Naive B cell (primary cell): ENCODE results near the gene TMEM140. TPM values are rescaled to one million over a fixed set of nuclear protein-coding genes. Genes with fewer than 3 reads are reported as not detected.

Experiments used
- ATAC-seq, 2 donors: fragments of 150-1000 bp; cut with Tn5 transposase; 2 replicates each; pipeline ENCODE4 v1.10.0; 2021; ENCODE audit warnings: low read depth in 2 of 2, mild to moderate bottlenecking in 2 of 2, moderate library complexity in 2 of 2
- DNase-seq: peaks from one replicate; pipeline ENCODE4 v3.0.0; 2022
- H3K27ac Mint-ChIP-seq, 6 donors: one replicate each; pipeline ENCODE4 v1.8.0; 2020 to 2022; ENCODE audit warnings: mild to moderate bottlenecking in 6 of 6, mixed read lengths in 6 of 6, moderate library complexity in 5 of 6, inconsistent platforms in 2 of 6
- H3K27me3 Mint-ChIP-seq, 3 donors: one replicate each; pipeline ENCODE4 v1.8.0; 2021 to 2022; ENCODE audit warnings: mixed read lengths in 3 of 3, mild to moderate bottlenecking in 1 of 3
- H3K36me3 Mint-ChIP-seq, 2 donors: one replicate each; pipeline ENCODE4 v1.8.0; 2020 to 2022; ENCODE audit warnings: mixed read lengths in 2 of 2, inconsistent platforms in 1 of 2, mild to moderate bottlenecking in 1 of 2
- H3K4me1 Mint-ChIP-seq, 3 donors: one replicate each; pipeline ENCODE4 v1.8.0; 2020 to 2022; ENCODE audit warnings: mixed read lengths in 3 of 3, inconsistent platforms in 1 of 3, mild to moderate bottlenecking in 1 of 3, moderate library complexity in 1 of 3
- H3K4me3 Mint-ChIP-seq, 8 donors: one replicate each; pipeline ENCODE4 v1.8.0; 2020 to 2022; ENCODE audit warnings: mild to moderate bottlenecking in 8 of 8, mixed read lengths in 8 of 8, moderate library complexity in 8 of 8, inconsistent platforms in 2 of 8
- H3K9me3 Mint-ChIP-seq, 7 donors: one replicate each; pipeline ENCODE4 v1.8.0; 2020 to 2022; ENCODE audit warnings: mixed read lengths in 7 of 7, mild to moderate bottlenecking in 5 of 7, inconsistent platforms in 2 of 7, moderate library complexity in 1 of 7
- polyA plus RNA-seq, 6 donors: library from polyadenylated mRNA; unstranded; fragments of 300-500 nt; fragmentation: Illumina TruSeq; gene quantifications; one replicate each; pipeline ENCODE4 v1.2.3, GENCODE V29; 2021; ENCODE audit warnings: low read depth in 6 of 6

Gene TMEM140
- polyA plus RNA-seq, 6 donors from 2014 or later = 14.1 to 31.7 (median 25.2) TPM

DNA sequence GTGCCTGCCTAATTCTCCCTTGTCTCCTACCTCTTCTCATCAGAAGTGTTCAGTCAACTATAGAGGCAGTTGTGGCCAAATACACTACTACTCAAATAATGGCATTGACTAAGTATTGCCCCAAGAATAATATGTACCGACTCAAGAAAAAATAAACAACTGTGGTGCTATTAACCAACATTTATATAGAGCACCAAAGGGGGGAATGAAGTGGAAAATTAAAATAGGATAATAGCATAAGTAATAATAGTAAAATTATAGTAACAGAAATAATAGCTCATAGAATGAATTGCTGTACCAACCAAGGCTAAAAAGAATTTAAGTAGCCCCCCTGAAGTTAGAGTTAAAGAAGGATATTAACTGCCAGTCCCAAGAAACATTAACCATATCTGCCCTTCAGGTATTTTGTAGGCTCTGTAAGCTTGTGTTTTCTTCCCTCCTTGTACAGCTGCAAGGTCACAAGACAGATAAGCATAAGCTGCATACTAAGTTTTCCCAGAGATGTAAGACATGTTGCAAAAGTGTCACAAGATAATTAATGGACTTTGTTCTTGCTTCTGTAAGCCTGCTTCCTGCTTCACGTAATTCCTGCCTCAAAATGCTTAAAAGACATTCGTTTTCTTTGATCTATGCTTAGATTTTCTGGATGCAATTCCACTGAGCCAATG is 33.5 kb downstream of the TMEM140 start:
- DNase-seq = no peak
- no peak overlapping the region for H3K4me3 Mint-ChIP-seq
- H3K27ac Mint-ChIP-seq = no peak overlapping the region
- H3K36me3 Mint-ChIP-seq = peaks cover 46 to 61% of the 10 kb centered on the region in 2 donors
- peaks cover 0 to 4% (median 0%) of the 10 kb centered on the region in 3 donors for H3K4me1 Mint-ChIP-seq
- H3K27me3 Mint-ChIP-seq = no peaks in the 10 kb centered on the region
- no peak for ATAC-seq
- peaks cover 5 to 53% (median 42%) of the 10 kb centered on the region in 7 donors for H3K9me3 Mint-ChIP-seq

DNA sequence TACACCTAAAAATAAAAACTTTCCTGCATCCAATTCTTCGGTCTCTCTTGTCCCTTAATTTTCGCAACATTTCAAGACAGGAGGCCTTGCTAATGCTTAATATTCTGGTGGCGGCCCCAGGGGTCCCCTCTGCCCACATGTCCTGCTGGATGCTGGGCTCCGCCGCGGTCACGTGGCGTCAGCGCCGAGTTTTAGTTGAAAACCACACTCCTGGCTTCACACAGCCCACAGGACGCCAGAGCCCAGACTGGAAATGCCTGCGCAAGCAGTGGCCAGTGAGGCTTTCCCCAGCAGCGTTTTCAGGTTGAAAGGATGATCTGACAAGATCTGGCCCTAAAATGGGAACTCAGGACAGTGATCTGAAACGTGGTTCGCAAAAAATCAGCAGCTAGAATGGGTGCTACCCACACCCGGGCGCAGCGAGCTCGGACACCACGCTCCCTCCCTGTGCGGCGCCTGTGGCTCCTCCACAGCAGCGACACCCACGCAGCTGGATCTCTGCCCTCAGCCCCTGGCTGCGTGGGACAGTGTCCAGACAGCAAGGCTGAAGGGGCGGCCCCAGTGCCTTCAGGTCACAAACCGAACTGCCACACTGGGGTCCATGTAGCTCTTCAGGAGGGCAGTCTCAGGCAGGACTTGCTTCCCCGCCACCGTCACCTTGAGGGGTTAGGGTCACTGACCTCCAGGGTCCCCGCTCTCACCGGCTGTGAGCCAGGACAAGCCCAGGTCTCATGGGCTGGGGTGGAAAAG is 34.2 kb downstream of the TMEM140 start:
- Mint-ChIP-seq H3K4me3 (no peak overlapping the region), H3K4me1 (peaks cover 0 to 4% (median 0%) of the 10 kb centered on the region in 3 donors), H3K36me3 (peaks cover 51 to 61% of the 10 kb centered on the region in 2 donors), H3K27me3 (no peaks in the 10 kb centered on the region), H3K9me3 (peaks cover 5 to 53% (median 42%) of the 10 kb centered on the region in 7 donors), H3K27ac (no peak overlapping the region)
- no peak for ATAC-seq
- DNase-seq = no peak

DNA sequence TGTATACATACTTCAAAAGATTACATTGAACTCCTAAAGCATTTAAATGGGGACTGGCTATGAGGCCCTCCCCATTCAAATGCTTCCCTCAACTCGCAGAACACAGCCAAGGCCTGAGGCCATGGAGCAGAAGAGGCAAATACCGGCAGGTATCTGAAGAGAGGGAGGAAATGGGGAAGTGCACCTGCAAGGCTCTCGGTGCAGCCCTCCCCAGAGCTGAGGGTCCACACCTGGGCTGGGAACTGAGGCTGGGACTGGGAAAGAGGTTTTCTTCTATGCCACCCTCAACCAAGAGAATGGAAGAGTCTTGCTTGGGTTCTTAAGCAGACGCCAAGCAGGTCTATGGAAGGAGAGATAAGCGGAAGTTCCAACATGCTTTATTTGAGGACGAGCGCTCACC is 35.6 kb downstream of the TMEM140 start:
- Mint-ChIP-seq H3K36me3 (peaks cover 59 to 66% of the 10 kb centered on the region in 2 donors), H3K27ac (peak overlapping the region in 1 of 6 donors; percentile 59)
- DNase-seq = no peak

DNA sequence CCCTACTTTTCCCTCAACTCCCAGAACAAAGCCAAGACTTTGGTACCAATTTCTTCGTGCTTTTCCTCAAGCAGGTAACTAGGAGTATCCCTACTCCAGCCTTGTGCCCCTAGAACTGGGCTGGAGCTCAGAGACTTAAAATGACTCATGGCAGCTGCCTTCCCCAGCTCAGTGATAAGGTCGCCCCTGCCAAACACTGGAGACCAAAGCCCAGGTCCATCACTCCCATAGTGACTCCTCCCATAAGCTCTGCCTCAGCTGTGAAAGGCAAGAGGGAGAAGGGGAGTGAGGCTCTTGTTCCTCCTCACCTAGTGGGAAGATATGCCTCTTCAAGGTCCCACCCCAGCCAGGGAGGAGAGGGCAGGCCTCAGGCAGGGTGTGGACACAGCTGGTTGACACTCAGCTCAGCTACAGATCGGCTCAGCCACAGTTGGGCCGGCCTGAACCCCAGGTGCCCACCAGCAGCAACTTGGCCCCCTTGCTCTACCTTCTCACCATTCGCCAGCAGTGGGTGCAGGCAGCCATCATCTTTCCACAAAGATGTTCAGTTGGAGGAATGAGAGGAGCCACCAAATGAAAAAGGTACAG is 36.5 kb downstream of the TMEM140 start:
- ATAC-seq (no peak), DNase-seq (no peak)
- H3K27ac Mint-ChIP-seq = peak overlapping the region in 2 of 6 donors; percentile 64 to 67
- H3K36me3 Mint-ChIP-seq = peaks cover 53 to 65% of the 10 kb centered on the region in 2 donors
- peaks cover 4 to 13% (median 12%) of the 10 kb centered on the region in 3 donors for H3K4me1 Mint-ChIP-seq
- H3K9me3 Mint-ChIP-seq = peaks cover 5 to 43% (median 32%) of the 10 kb centered on the region in 7 donors
- H3K27me3 Mint-ChIP-seq = no peaks in the 10 kb centered on the region
- no peak overlapping the region for H3K4me3 Mint-ChIP-seq

More for the DNA sequence above, 35.6 kb downstream of the TMEM140 start:
- ATAC-seq = no peak
- Mint-ChIP-seq H3K27me3 (no peaks in the 10 kb centered on the region), H3K4me1 (peaks cover 0 to 6% (median 6%) of the 10 kb centered on the region in 3 donors), H3K9me3 (peaks cover 5 to 50% (median 41%) of the 10 kb centered on the region in 7 donors), H3K4me3 (no peak overlapping the region)

DNA sequence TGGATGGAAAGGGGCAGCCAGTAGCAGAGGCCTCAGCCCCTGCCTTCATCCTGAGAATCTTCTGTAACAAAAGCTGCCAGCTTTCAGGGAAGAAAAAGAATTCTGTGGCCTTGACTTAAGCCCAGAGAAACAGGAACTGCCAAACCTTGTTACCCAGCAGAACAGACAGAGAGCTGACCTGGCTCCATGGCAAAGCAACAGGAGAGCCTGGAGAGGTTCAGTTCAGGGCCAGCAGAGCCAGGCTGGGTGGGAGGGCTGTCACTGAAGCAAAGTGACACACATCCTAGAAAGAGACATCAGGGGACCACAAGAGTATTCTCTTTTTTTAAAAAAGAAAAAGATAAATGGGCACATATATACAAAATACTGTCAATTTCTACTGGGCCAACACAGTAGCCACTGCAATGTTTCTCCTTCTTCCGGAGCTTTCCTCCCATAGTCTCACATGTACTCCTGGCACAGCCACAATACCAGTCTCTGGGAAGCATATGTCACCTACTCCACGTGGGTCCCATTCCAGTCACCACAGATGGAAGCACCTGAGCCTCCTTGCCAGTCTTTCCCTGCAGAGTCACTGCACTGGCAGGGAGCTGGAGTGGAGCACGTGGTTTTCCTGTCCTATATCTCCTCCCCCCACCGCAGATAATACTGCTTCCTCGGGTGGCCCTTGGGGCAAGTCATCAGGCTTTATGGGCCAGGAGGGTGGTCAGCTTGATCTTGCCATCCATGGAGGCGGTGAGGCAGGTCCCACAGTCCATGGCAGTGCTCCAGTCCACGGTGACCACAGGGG is 37.8 kb downstream of the TMEM140 start:
- H3K36me3 Mint-ChIP-seq = peaks cover 61% of the 10 kb centered on the region in 2 donors
- DNase-seq (no peak), ATAC-seq (no peak)
- H3K27ac Mint-ChIP-seq = peak overlapping the region in 2 of 6 donors; percentile 67 to 87
- peak overlapping the region in 1 of 8 donors; percentile 21 for H3K4me3 Mint-ChIP-seq
- peaks cover 4 to 13% (median 12%) of the 10 kb centered on the region in 3 donors for H3K4me1 Mint-ChIP-seq
- H3K9me3 Mint-ChIP-seq = peaks cover 5 to 35% (median 25%) of the 10 kb centered on the region in 7 donors
- H3K27me3 Mint-ChIP-seq = no peaks in the 10 kb centered on the region

DNA sequence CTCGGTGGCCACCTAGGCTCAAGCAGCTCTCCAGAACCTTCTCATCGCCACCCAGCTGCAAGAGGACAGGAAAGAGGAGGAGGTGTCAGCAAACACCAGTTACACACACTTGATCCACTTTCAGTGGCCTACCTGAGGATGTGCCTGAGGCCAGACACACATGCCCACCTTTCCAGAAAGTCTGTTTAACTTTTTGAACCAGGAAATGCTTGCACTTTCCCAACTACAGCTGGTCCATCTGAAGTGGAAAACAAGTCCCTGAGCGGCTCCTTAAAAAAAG is 38.3 kb downstream of the TMEM140 start:
- H3K36me3 Mint-ChIP-seq = peaks cover 61 to 65% of the 10 kb centered on the region in 2 donors
- no peak overlapping the region for H3K4me3 Mint-ChIP-seq
- H3K27ac Mint-ChIP-seq = peak overlapping the region in 2 of 6 donors; percentile 66 to 80
- ATAC-seq (no peak), DNase-seq (no peak)
- H3K27me3 Mint-ChIP-seq = no peaks in the 10 kb centered on the region
- peaks cover 5 to 31% (median 19%) of the 10 kb centered on the region in 7 donors for H3K9me3 Mint-ChIP-seq
- peaks cover 4 to 13% (median 12%) of the 10 kb centered on the region in 3 donors for H3K4me1 Mint-ChIP-seq

DNA sequence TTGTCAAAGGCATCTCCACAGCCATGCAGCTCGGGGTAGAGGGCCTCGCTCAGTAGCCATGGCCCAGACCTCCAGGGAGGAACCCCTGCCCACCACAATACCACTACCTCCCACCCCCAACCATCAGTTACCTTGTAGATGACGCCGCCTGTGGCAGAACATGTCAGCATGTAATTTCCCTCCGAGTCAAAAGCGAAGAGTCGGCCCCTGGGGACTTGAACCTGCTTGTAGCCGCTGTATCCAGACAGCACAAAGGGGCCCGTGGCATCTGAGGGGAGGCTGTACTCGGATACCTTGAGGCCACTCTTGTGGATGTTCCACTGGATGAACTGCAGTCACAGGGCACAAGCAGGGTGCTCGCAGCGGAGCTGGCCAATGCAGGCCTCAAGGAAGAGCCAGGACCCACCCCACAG is 39.0 kb downstream of the TMEM140 start:
- H3K4me3 Mint-ChIP-seq = no peak overlapping the region
- peak overlapping the region in 3 of 6 donors; percentile 59 to 66 (median 65) for H3K27ac Mint-ChIP-seq
- H3K4me1 Mint-ChIP-seq = peaks cover 4 to 13% (median 12%) of the 10 kb centered on the region in 3 donors
- H3K27me3 Mint-ChIP-seq = no peaks in the 10 kb centered on the region
- DNase-seq (no peak), ATAC-seq (peak in 1 of 2 donors; percentile 13)
- peaks cover 5 to 24% (median 13%) of the 10 kb centered on the region in 7 donors for H3K9me3 Mint-ChIP-seq
- peaks cover 60 to 65% of the 10 kb centered on the region in 2 donors for H3K36me3 Mint-ChIP-seq

DNA sequence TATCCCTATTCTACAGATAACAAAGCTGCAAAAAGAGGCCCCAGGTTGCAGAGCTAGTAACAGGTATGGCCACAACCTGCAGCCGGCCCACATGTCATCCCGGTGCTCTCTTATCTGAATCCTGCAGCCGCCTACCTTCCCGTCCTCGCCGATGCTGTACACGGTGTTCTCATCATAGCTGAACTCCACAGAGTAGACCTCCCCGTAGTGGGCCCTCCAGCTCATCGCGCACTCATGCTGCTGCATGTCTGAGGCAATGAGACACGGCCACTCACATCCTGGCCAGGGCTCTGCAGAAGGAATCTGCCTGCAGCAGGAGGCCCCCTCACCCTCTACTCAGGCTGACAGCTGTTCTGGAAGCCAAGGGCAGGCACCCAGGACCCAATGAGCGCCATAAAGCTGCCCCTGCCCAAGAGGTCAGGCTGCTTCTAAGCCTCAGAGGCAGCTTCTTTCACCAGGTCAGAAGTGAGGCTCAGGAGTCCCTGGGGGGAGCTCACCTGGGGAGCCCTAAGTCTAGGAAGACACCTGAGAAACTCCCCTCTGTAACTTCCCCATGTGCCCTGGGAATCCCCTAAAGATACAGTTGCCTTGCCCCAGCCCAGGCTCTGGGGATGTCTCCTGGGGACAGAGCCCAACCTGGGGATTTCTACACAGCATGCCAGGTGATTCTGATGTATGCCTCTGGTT is 40.6 kb downstream of the TMEM140 start:
- Mint-ChIP-seq H3K36me3 (peaks cover 57 to 67% of the 10 kb centered on the region in 2 donors), H3K4me3 (peak overlapping the region in 1 of 8 donors; percentile 49)

DNA sequence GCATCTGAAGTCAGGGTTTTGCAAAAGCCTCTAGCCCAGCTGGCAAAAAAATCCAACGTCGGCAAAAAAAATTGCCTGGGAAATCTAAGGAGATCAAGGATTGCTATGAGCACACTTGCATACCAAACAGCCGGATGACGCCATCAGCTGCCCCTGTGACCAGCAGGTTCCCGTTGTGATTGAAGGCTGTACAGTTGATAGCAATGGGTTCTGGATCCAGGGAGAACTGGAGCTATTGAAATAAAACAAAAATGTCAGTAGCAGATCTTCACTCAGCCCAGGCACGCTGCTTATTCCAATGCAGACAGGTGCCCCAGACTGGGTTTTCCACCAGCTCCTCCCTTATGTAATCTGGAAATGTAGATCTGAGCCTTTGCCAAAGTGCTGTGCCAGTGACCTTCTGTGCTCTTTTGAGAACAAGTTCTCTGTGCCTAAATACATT is 41.4 kb downstream of the TMEM140 start:
- Mint-ChIP-seq H3K27ac (peak overlapping the region in 3 of 6 donors; percentile 30 to 86 (median 51)), H3K4me1 (peaks cover 4 to 15% (median 13%) of the 10 kb centered on the region in 3 donors), H3K27me3 (no peaks in the 10 kb centered on the region), H3K36me3 (peaks cover 52 to 63% of the 10 kb centered on the region in 2 donors), H3K9me3 (peaks cover 0 to 1% (median 0%) of the 10 kb centered on the region in 7 donors), H3K4me3 (no peak overlapping the region)
- no peak for ATAC-seq
- DNase-seq = no peak

More for the DNA sequence above, 40.6 kb downstream of the TMEM140 start:
- ATAC-seq = peak; percentile 88 to 90
- H3K27ac Mint-ChIP-seq = peak overlapping the region in 3 of 6 donors; percentile 30 to 86 (median 32)
- H3K9me3 Mint-ChIP-seq = peaks cover 0 to 8% (median 4%) of the 10 kb centered on the region in 7 donors
- peaks cover 4 to 16% (median 13%) of the 10 kb centered on the region in 3 donors for H3K4me1 Mint-ChIP-seq
- H3K27me3 Mint-ChIP-seq = no peaks in the 10 kb centered on the region
- DNase-seq = no peak

DNA sequence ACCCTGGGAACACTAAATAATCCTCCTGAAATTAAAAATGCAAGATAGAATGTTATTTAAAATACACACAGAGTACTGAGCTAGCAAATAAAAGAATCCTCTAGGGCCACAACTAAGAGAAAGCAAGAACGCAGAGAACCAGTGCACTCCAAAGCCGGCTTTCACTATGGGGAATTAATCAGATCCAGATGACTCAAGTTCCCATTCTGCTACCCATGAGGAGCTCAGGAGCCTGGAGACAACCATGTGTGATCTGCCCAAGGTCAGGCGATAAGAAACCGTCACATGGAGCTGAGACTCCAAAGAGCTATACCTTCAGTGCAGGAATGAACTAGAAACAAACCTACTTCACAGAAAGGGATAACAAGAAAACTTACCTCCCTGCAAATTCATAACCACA is 42.1 kb downstream of the TMEM140 start:
- H3K4me1 Mint-ChIP-seq = peaks cover 7 to 15% (median 13%) of the 10 kb centered on the region in 3 donors
- peaks cover 50 to 59% of the 10 kb centered on the region in 2 donors for H3K36me3 Mint-ChIP-seq
- no peak for DNase-seq
- no peak overlapping the region for H3K4me3 Mint-ChIP-seq
- no peak for ATAC-seq
- peaks cover 0 to 1% (median 0%) of the 10 kb centered on the region in 7 donors for H3K9me3 Mint-ChIP-seq
- H3K27me3 Mint-ChIP-seq = no peaks in the 10 kb centered on the region
- H3K27ac Mint-ChIP-seq = no peak overlapping the region

DNA sequence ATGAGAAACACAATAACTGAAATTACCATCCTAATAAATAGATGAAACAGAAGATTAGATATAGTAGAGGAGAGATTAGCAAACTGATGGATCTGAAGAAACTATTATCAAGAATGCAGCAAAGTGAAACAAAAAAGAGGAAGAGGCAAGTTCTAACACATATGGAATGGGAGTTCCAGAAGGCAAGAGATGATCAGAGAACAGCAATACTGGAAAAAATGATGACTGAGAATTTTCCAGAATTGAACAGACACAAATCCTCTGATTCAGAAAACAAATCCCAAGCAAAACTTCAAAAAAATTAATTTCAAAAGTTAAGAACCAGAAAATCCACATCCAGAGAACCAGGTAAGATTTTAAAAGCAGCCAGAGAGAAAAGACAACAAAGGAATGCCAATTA is 42.8 kb downstream of the TMEM140 start:
- Mint-ChIP-seq H3K4me3 (no peak overlapping the region), H3K4me1 (peaks cover 7 to 15% (median 13%) of the 10 kb centered on the region in 3 donors), H3K27ac (peak overlapping the region in 2 of 6 donors; percentile 27), H3K36me3 (peaks cover 49 to 59% of the 10 kb centered on the region in 2 donors), H3K27me3 (no peaks in the 10 kb centered on the region), H3K9me3 (peaks cover 0 to 1% (median 0%) of the 10 kb centered on the region in 7 donors)
- DNase-seq (no peak), ATAC-seq (no peak)

DNA sequence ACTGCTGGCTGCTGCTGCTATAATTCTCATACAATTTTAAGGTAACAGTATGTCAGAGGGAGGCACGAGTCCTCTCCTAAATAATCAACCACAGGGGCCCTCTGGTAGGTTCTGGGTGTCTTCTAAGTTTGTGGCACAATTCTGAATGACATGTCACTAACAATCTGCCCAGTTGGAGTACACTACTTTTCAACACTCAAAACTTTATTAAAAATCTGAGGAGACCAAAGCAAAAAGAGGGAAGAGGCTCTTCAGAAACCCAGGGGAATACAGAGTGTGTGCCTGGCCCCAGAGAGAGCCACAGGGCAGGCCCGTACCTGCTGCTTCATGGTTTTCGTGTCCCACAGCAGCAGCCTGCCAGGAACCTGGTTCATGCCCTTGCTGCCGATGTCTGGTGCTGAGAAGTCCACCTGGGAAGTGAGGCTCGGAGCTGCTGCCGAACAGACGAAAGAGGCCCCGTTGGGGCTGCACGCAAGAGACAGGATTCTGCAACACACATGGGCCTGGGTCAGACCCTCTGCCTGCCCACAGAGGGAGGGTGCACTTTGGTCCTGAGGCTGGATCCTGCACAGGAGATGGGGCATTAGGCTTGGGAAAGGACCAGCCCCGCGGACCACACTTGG is 45.2 kb downstream of the TMEM140 start:
- Mint-ChIP-seq H3K27ac (peak overlapping the region in 1 of 6 donors; percentile 79), H3K36me3 (peaks cover 44 to 57% of the 10 kb centered on the region in 2 donors), H3K27me3 (no peaks in the 10 kb centered on the region), H3K9me3 (peaks cover 0 to under 1% (median 0%) of the 10 kb centered on the region in 7 donors), H3K4me3 (peak overlapping the region in 1 of 8 donors; percentile 60), H3K4me1 (peaks cover 7 to 15% (median 11%) of the 10 kb centered on the region in 3 donors)
- DNase-seq (no peak), ATAC-seq (no peak)
